RCC 7860 (cell line): Measurements from ENCODE around the gene CBLB.

Experiments
- DNase-seq: peaks from one replicate; pipeline ENCODE4 v3.0.0-alpha.2; 2015; ENCODE audit warnings: low spot score
- FAIRE-seq: peaks from 2 replicates; lab custom pipeline; 2012; peaks lifted over from hg19 to GRCh38; lab: Jason Lieb, UNC

The CBLB gene

DNA sequence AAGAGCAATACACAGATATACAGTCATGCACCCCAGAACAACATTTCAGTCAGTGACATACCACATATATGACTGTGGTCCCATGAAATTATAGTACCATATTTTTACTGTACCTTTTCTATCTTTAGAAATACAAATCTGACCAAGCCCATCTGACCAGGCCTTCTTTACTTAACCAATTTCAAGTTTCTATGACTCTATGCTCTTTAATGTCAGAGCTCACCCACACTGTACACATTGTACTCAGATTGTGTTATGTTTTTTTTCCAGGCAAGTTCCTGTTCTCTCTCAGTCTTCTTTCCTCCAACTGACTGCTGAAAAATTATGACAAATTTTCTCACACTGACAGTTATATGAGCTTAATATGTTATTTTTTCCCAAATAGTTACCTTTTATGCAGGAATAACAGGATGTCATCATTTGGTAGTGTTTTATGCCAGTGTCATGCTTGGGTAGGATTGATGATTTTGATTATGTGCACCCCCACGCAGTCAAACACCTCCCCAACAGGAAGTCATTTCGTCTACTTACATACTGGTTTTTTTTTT, 8.0 kb upstream of the CBLB start:
- FAIRE-seq (no peak), DNase-seq (no peak)

DNA sequence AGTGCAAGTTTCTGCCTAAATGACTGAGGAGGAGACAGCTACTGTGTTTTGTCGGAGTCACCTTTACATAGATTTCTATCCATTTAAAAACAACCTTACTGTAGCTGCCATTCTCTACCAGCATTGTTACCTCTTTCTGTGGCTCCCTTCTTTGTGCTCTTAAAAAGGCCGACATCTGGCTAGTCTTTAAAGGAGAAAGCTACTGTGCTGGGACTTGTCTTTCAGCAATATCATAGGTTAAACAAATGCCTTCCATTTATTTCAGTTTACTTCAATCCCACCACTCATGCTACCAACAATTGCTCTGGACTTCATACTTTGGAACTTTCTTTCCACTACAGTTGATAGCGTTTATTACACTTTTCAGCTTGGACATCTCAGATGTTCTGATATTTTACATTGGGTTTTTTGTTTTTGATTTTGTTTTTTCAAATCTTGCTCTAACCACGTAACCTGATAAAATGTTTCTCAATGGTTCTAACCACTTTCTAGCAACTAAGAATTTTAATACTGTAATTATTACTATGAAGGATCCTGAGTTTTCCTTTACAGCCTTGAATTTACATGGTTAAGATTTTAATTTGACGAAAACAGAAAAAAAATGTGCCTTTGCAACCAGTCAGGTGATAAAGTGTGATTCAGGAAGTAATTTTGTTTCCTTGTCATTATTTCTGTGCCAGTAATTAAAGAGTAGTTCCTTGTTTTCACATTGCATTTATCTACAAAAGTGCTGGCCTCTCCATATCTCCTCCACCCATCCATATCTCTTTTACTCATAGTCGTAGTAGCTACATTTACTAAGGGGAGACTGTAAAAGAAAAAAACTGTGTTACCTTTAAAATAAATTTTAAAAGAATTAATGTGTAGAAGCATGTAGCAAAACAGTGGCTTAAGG, 1.3 kb upstream of the CBLB start:
- DNase-seq: no peak
- FAIRE-seq: no peak

DNA sequence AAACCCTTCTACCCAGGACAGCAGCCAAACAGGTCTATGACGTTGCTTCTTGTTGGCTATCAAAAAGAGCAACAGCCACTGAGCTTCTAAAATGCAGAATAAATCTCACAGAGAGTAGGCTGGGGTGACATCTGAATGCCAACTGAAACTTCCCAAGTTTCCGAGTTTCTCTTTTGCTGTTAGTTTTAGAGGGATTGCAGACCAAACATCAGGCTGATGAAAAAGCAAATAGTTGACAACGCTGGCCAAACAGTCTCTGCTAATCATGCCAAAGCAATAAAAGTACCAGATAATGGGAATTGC, 670 bp upstream of the CBLB start:
- DNase-seq (no peak), FAIRE-seq (no peak)

GRCh38 chr3:105868431-105868741, 426 bp downstream of the CBLB start:
- FAIRE-seq: no peak
- DNase-seq: no peak

DNA sequence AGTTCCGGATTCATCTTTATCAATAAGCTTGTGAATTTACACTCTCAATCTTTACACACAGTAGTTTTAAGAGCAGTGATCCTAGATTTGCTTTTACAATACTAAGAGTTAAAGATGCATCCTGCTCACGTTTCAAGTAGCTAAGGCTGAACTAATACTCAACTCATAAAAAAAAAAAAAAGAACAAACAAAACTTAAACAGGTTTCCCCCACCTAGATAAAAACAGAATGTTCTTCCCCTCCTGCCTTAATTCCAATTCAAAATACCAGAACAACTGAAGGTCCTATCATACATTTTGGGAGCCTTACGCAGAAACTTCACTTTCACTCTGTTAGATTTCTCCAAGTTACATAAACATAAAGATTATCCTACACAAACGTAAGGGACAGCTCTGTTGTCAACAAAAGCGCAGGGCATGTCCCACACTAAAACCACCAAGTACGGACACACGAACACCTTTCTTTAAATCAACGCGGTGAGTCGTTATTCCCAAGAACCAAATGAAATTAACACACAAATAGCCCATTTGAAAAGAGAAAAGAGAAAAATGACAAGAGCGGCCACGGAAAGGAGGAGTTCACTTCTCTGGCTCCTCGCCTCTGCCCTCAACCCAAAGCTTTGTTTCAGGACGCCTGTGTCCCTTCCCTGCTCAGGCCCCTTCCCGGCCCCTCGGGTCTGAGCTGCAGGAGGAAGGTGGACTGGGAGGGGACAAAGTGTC, 941 bp downstream of the CBLB start:
- DNase-seq (no peak), FAIRE-seq (no peak)

DNA sequence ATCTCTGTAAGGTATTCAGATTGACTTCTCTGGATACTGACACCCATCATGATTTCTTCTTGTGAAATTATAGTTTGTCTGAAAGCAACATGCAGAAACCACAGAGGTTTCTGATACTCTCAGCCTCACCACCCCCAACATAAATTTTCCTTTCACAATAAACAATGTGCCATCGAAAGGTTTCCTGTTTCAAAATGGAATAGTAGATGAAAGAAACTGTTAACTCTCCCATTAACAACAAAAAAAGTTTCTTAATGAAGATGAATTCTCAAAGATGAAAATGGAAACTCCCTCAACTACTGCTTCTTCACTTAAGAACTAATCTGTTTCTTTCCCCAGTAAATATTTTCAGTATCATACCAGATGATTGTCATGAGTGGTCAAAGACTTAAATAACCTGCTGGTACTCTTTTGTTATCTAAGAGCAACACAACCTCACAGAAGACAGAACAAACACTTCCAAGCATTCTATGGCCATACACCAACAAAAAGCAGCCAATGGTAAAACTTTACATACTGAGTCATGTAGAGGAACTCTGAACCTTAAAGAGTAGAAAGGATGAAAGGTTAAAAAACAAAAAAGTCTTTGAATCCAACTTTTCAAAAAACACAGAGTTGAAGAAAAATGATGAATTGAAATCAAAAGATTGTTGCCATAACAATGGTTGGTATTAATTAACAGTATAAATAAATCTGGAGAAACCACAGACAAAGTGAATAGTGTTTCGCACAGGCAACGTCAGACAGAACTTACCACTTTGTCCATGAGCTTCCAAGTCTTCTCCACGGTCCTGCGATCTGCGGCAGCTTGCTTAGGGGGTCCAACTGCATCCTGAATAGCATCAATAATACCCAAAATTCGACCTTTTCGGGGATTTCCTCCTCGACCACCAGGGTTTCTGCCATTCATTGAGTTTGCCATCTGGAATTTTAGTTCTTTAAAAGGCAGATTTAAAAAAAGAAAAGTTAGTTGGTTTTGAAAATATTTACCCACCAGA, 1.9 kb downstream of the CBLB start:
- FAIRE-seq (peak; percentile 26), DNase-seq (no peak)

GRCh38 chr3:105865867-105866350, 2.9 kb downstream of the CBLB start:
- FAIRE-seq (no peak), DNase-seq (no peak)

- DNase-seq: no peak
- FAIRE-seq: no peak
Measured at GRCh38 chr3:105865016-105865623, 3.7 kb downstream of the CBLB start.

GRCh38 chr3:105864212-105864611, 4.6 kb downstream of the CBLB start:
- no peak for FAIRE-seq
- DNase-seq: no peak

DNA sequence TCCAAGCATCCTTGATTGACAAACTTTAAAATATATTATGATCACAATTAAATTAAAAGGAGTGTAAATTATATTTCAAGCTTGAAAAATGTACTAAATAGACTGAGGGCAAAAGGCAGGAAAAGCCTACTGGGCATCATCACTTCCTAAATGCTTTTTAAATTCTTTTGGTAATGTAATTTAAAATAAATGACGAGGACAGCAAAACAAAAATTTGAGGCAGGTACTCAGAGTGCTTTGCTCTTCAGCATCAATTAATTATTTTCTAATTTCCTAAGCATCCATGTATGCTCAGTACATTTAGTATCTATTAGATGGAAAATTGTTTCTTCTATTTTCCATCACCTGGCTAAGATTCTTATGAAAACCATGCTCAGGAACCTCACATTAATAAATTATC, 5.2 kb downstream of the CBLB start:
- DNase-seq (no peak), FAIRE-seq (no peak)

- no peak for DNase-seq
- no peak for FAIRE-seq
Measured at GRCh38 chr3:105862217-105862616, 6.6 kb downstream of the CBLB start.

- FAIRE-seq (peak; percentile 2), DNase-seq (no peak)
Measured at GRCh38 chr3:105860641-105861040, 8.2 kb downstream of the CBLB start.

DNA sequence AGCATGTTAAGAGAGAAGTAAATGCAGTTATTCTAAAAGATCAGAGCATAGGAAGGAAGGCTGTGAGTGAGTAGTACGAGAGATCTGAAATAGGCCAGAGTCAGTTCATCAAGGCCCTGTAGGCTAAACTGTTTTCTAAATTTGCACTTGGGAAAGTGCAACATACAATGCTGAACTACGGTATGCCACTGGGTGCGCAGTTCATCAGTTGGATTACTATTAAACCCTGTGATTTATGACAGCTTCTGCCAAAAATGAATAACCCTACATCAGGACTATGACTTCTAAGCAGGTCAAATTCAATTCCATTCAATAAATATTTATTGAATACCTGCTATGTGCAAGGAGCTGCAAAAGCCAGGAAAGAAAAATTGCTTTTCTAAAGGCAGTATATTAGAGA, 10.8 kb downstream of the CBLB start:
- no peak for FAIRE-seq
- no peak for DNase-seq

GRCh38 chr3:105857601-105858000, 11.2 kb downstream of the CBLB start:
- FAIRE-seq (no peak), DNase-seq (no peak)

DNA sequence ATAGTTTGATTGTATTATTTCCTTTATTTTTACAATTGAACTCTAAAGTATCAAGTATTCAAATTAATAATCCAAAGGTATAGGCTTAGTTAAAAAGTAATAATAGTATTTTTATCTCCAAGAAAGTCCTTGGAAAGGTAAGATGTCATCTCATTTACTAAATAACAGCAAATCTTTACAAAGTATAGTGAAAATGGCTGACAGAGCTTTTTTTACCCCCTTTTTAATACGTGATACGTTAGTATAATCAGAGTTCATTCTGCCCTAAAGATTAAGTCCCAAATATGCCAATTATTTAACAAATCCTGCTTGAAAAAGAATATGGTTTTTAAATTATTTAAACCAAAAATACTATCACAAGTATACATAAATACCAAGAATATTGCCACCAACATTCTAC, 12.2 kb downstream of the CBLB start:
- no peak for FAIRE-seq
- no peak for DNase-seq

GRCh38 chr3:105853801-105854432, 14.9 kb downstream of the CBLB start:
- DNase-seq (no peak), FAIRE-seq (peak; percentile 26)

GRCh38 chr3:105851582-105851981, 17.2 kb downstream of the CBLB start:
- no peak for DNase-seq
- FAIRE-seq: no peak

GRCh38 chr3:105851176-105851575, 17.6 kb downstream of the CBLB start:
- no peak for FAIRE-seq
- no peak for DNase-seq

- FAIRE-seq (no peak), DNase-seq (no peak)
Measured at GRCh38 chr3:105850593-105850992, 18.2 kb downstream of the CBLB start.

DNA sequence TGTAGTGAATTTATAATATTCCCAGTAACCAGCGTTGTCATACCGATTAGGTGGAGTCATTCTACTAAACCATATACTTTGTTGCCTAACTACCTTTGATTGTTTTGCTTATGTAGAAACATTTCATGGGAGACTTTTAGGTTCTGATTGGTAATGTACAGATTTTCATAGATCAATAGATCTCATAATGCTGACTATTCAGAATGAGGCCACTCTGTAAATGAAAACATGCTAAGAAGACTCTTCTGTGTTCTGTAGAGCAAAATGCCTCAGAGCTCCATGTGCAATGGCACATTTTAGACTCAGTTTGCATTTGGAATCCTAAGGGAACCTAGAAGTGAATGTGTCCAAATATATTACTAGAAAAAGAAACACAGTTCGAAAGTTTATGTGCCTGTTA, 20.0 kb downstream of the CBLB start:
- DNase-seq (no peak), FAIRE-seq (no peak)
